H1 (cell line): Measurements from ENCODE around the gene HERC4. TPM values are rescaled to one million over a fixed set of nuclear protein-coding genes. Genes with fewer than 3 reads are reported as not detected.

Source experiments
- CTCF ChIA-PET: fragments of 300-600 bp; sonication (Branson Sonifier 250); formaldehyde crosslinking; loops from one replicate; lab custom pipeline; 2021; ENCODE audit not compliant: partially characterized antibody; lab: Charles Lee
- POLR2A ChIA-PET: fragments of 300-600 bp; sonication (Branson Sonifier 250); formaldehyde crosslinking; loops from one replicate; lab custom pipeline; 2021; ENCODE audit warnings: inconsistent platforms; ENCODE audit not compliant: partially characterized antibody; lab: Charles Lee
- DNase-seq, 2 experiments: peaks; one replicate each; pipeline versions ENCODE4 v3.0.0 to v3.0.0-alpha.2; 2010 to 2022; ENCODE audit warnings: low spot score in 2 of 2, low read depth in 1 of 2, mixed read lengths in 1 of 2
- FAIRE-seq: peaks from 2 replicates; lab custom pipeline; 2011; peaks lifted over from hg19 to GRCh38; lab: Jason Lieb, UNC
- H2AFZ ChIP-seq: 2 replicates; pipeline ENCODE4 v1.8.1; 2012; ENCODE audit warnings: low read length, inconsistent platforms
- H2AK5ac ChIP-seq: 2 replicates; pipeline ENCODE4 v1.6.1; 2013; ENCODE audit warnings: low read depth, low read length
- H2BK120ac ChIP-seq: replicated peaks from 2 replicates; pipeline ENCODE3; 2013; ENCODE audit warnings: low read depth, low read length, inconsistent platforms
- H2BK12ac ChIP-seq: 2 replicates; pipeline ENCODE4 v1.6.1; 2013; ENCODE audit warnings: low read depth, low read length
- H2BK15ac ChIP-seq: 2 replicates; pipeline ENCODE4 v1.6.1; 2013; ENCODE audit warnings: low read length
- H2BK20ac ChIP-seq: 2 replicates; pipeline ENCODE4 v1.6.1; 2013; ENCODE audit warnings: low read length
- H2BK5ac ChIP-seq: 2 replicates; pipeline ENCODE4 v1.6.1; 2013; ENCODE audit warnings: low read depth, low read length
- H3K14ac ChIP-seq: 2 replicates; pipeline ENCODE4 v1.6.1; 2013; ENCODE audit warnings: inconsistent platforms; ENCODE audit not compliant: insufficient read length
- H3K18ac ChIP-seq: 2 replicates; pipeline ENCODE4 v1.6.1; 2013; ENCODE audit warnings: low read length; ENCODE audit errors: extremely low read depth
- H3K23ac ChIP-seq: 2 replicates; pipeline ENCODE4 v1.6.1; 2013; ENCODE audit warnings: inconsistent platforms; ENCODE audit not compliant: insufficient read length
- H3K23me2 ChIP-seq: 2 replicates; pipeline ENCODE4 v1.6.1; 2013; ENCODE audit warnings: low read depth, low read length
- H3K27ac ChIP-seq: 2 replicates; pipeline ENCODE4 v1.6.1; 2011; ENCODE audit warnings: low read depth, low read length, inconsistent platforms
- H3K27me3 ChIP-seq, 4 experiments: replicated peaks in 1 of 4; 1 replicate in 1 of 4; 2 replicates in 3 of 4; pipeline versions ENCODE4 v1.6.1 to v1.8.1; 2011 to 2013; ENCODE audit warnings: low read length in 3 of 4, mild to moderate bottlenecking in 3 of 4, inconsistent platforms in 2 of 4, mixed read lengths in 2 of 4, moderate library complexity in 1 of 4; ENCODE audit not compliant: control insufficient read depth in 3 of 4, insufficient read depth in 3 of 4; ENCODE audit errors: extremely low read depth in 1 of 4
- H3K36me3 ChIP-seq, 4 experiments: 2 replicates each; pipeline versions ENCODE4 v1.6.1 to v1.8.1; 2011 to 2013; ENCODE audit warnings: mild to moderate bottlenecking in 4 of 4, low read length in 3 of 4, moderate library complexity in 2 of 4, control low read depth in 1 of 4, inconsistent platforms in 1 of 4; ENCODE audit not compliant: insufficient read depth in 4 of 4, control insufficient read depth in 2 of 4
- H3K4ac ChIP-seq: replicated peaks from 2 replicates; pipeline ENCODE3; 2013; ENCODE audit warnings: low read length, low read depth, mixed read lengths, inconsistent platforms; ENCODE audit not compliant: insufficient read length
- H3K4me1 ChIP-seq, 4 experiments: replicated peaks in 1 of 4; 1 replicate in 1 of 4; 2 replicates in 3 of 4; pipeline versions ENCODE4 v1.6.1 to v1.8.1; 2011 to 2013; ENCODE audit warnings: low read length in 3 of 4, inconsistent platforms in 2 of 4, mixed read lengths in 1 of 4; ENCODE audit not compliant: insufficient read depth in 4 of 4, control insufficient read depth in 3 of 4
- H3K4me2 ChIP-seq, 2 experiments: 2 replicates each; pipeline versions ENCODE4 v1.6.1 to v1.8.1; 2011 to 2013; ENCODE audit warnings: low read depth in 2 of 2, low read length in 2 of 2, control low read depth in 1 of 2, inconsistent platforms in 1 of 2, mild to moderate bottlenecking in 1 of 2; ENCODE audit not compliant: insufficient read depth in 1 of 2
- H3K4me3 ChIP-seq, 4 experiments: fragments of 200-600, 300-600 bp in 1 of 4; sonication (generic), shearing (Covaris generic), sonication (Bioruptor Twin) in 1 of 4; 2 replicates each; pipeline versions ENCODE4 v1.5.1 to v1.8.1; 2011 to 2016; ENCODE audit warnings: low read length in 4 of 4, low read depth in 3 of 4, control low read depth in 2 of 4, inconsistent platforms in 2 of 4, mild to moderate bottlenecking in 2 of 4, mixed read lengths in 1 of 4, moderate library complexity in 1 of 4; ENCODE audit not compliant: insufficient read depth in 2 of 4; ENCODE audit errors: extremely low read depth in 1 of 4
- H3K56ac ChIP-seq: replicated peaks from 2 replicates; pipeline ENCODE3; 2013; ENCODE audit warnings: low read depth, mild to moderate bottlenecking, mixed read lengths, low read length, inconsistent platforms; ENCODE audit not compliant: insufficient read length
- H3K79me1 ChIP-seq: 2 replicates; pipeline ENCODE4 v1.6.1; 2013; ENCODE audit warnings: low read depth, low read length, control low read depth
- H3K79me2 ChIP-seq, 2 experiments: 2 replicates each; pipeline versions ENCODE4 v1.6.1 to v1.8.1; 2012 to 2013; ENCODE audit warnings: low read length in 2 of 2, mild to moderate bottlenecking in 2 of 2, inconsistent platforms in 1 of 2; ENCODE audit not compliant: insufficient read depth in 2 of 2, control insufficient read depth in 1 of 2
- H3K9ac ChIP-seq, 4 experiments: replicated peaks in 1 of 4; 1 replicate in 1 of 4; 2 replicates in 3 of 4; pipeline versions ENCODE4 v1.6.1 to v1.8.1; 2011 to 2013; ENCODE audit warnings: low read depth in 3 of 4, low read length in 3 of 4, control low read depth in 2 of 4, mild to moderate bottlenecking in 2 of 4, moderate library complexity in 2 of 4, inconsistent platforms in 1 of 4; ENCODE audit errors: extremely low read depth in 1 of 4
- H3K9me3 ChIP-seq, 2 experiments: 2 replicates each; pipeline versions ENCODE4 v1.6.1 to v1.8.1; 2012 to 2013; ENCODE audit warnings: mild to moderate bottlenecking in 2 of 2, moderate library complexity in 2 of 2, control low read depth in 1 of 2, inconsistent platforms in 1 of 2, low read depth in 1 of 2, low read length in 1 of 2, mixed read lengths in 1 of 2; ENCODE audit not compliant: insufficient read depth in 2 of 2
- H4K20me1 ChIP-seq, 2 experiments: replicated peaks in 1 of 2; 2 replicates each; pipeline versions ENCODE3 to v1.8.1; 2011 to 2013; ENCODE audit warnings: inconsistent platforms in 2 of 2, low read length in 2 of 2, mild to moderate bottlenecking in 1 of 2; ENCODE audit not compliant: insufficient read depth in 2 of 2, control insufficient read depth in 1 of 2
- H4K5ac ChIP-seq: 2 replicates; pipeline ENCODE4 v1.6.1; 2013; ENCODE audit warnings: low read length, low read depth, mixed read lengths, inconsistent platforms; ENCODE audit not compliant: insufficient read length
- H4K8ac ChIP-seq: 2 replicates; pipeline ENCODE4 v1.8.0; 2013; ENCODE audit warnings: mild to moderate bottlenecking, moderate library complexity, low read length, inconsistent platforms; ENCODE audit not compliant: insufficient read depth; ENCODE audit errors: extremely low read depth
- H4K91ac ChIP-seq: replicated peaks from 2 replicates; pipeline ENCODE3; 2013; ENCODE audit warnings: low read length, mixed read lengths, inconsistent platforms; ENCODE audit not compliant: insufficient read length
- ASH2L ChIP-seq: fragments of 200-600, 300-600 bp; sonication (generic); IDR thresholded peaks from one replicate; pipeline ENCODE4 v1.7.1; 2017; ENCODE audit warnings: low read length
- BCL11A ChIP-seq, 2 experiments: IDR thresholded peaks; one replicate each; pipeline ENCODE4 v1.6.1; 2011; ENCODE audit warnings: low read depth in 2 of 2, low read length in 2 of 2, mild to moderate bottlenecking in 2 of 2
- BRCA1 ChIP-seq: IDR thresholded peaks from 2 replicates; pipeline ENCODE4 v1.6.1; 2012; ENCODE audit warnings: low read depth, low read length, improper control_type of control experiment
- CHD1 ChIP-seq: IDR thresholded peaks from 2 replicates; pipeline ENCODE4 v1.6.1; 2012; ENCODE audit warnings: low read depth, low read length, improper control_type of control experiment
- EGR1 ChIP-seq: IDR thresholded peaks from 2 replicates; pipeline ENCODE4 v1.6.1; 2011; ENCODE audit warnings: low read depth, low read length, borderline replicate concordance
- EZH2 ChIP-seq: fragments of 200-600 bp; sonication (generic); IDR thresholded peaks from 2 replicates; pipeline ENCODE4 v1.7.1; 2012; ENCODE audit warnings: low read depth, mild to moderate bottlenecking, moderate library complexity, low read length, inconsistent platforms; ENCODE audit not compliant: severe bottlenecking
- GABPA ChIP-seq: IDR thresholded peaks from 2 replicates; pipeline ENCODE4 v1.6.1; 2011; ENCODE audit warnings: mild to moderate bottlenecking, low read length, moderate library complexity, borderline replicate concordance; ENCODE audit not compliant: insufficient read depth
- JUN ChIP-seq: IDR thresholded peaks from 2 replicates; pipeline ENCODE4 v1.6.1; 2011; ENCODE audit warnings: low read depth, mild to moderate bottlenecking, improper control_type of control experiment, low read length
- PHF8 ChIP-seq: fragments of 200-600 bp; sonication (generic); conservative IDR thresholded peaks from 2 replicates; pipeline ENCODE4 v1.7.1; 2012; ENCODE audit warnings: low read depth, mild to moderate bottlenecking, inconsistent platforms, low read length, moderate library complexity
- POLR2A ChIP-seq, 2 experiments: IDR thresholded peaks; 1 replicate in 1 of 2; 2 replicates in 1 of 2; pipeline ENCODE4 v1.6.1; 2011; ENCODE audit warnings: low read depth in 2 of 2, low read length in 2 of 2, mild to moderate bottlenecking in 2 of 2; ENCODE audit errors: control extremely low read depth in 1 of 2
- SIN3A ChIP-seq, 2 experiments: IDR thresholded peaks in 1 of 2; conservative IDR thresholded peaks in 1 of 2; 2 replicates each; pipeline ENCODE4 v1.6.1; 2011 to 2012; ENCODE audit warnings: low read length in 2 of 2, improper control_type of control experiment in 1 of 2, low read depth in 1 of 2, mild to moderate bottlenecking in 1 of 2
- SIRT6 ChIP-seq: IDR thresholded peaks from one replicate; pipeline ENCODE4 v1.7.1; 2012; ENCODE audit warnings: low read length, inconsistent platforms
- SIX5 ChIP-seq: IDR thresholded peaks from 2 replicates; pipeline ENCODE4 v1.6.1; 2011; ENCODE audit warnings: mild to moderate bottlenecking, low read depth, low read length
- TAF7 ChIP-seq: optimal IDR thresholded peaks from 2 replicates; pipeline ENCODE3; 2011; ENCODE audit warnings: low read depth, mild to moderate bottlenecking, inconsistent platforms, low read length, moderate library complexity, borderline replicate concordance
- TCF12 ChIP-seq: IDR thresholded peaks from 2 replicates; pipeline ENCODE4 v1.6.1; 2011; ENCODE audit warnings: low read depth, mild to moderate bottlenecking, low read length
- YY1 ChIP-seq: IDR thresholded peaks from 2 replicates; pipeline ENCODE4 v1.6.1; 2011; ENCODE audit warnings: low read depth, mild to moderate bottlenecking, low read length
- WGBS, 2 experiments: shearing (Covaris generic) in 1 of 2; methylation state at CpG; one replicate each; pipeline versions ENCODE4 v1.1.6 to v1.1.7; 2013 to 2015; ENCODE audit warnings: low lambda C conversion rate in 2 of 2, mixed read lengths in 2 of 2, inconsistent platforms in 1 of 2, low coverage in 1 of 2, missing lambda C conversion rate in 1 of 2; ENCODE audit not compliant: insufficient replicate concordance in 2 of 2, insufficient coverage in 1 of 2, insufficient read length in 1 of 2; ENCODE audit errors: extremely low coverage in 1 of 2, missing lambda C conversion rate in 1 of 2; 5-methylcytosine and 5-hydroxymethylcytosine counted together
- polyA plus RNA-seq, 7 experiments: library from polyadenylated mRNA; depleted of rRNA in 3 of 7; stranded (reverse) in 5 of 7; unstranded in 2 of 7; fragments of >200 nt in 5 of 7; fragments of 200-250 nt in 2 of 7; gene quantifications; 1 replicate in 5 of 7; 2 replicates in 1 of 7; 4 replicates in 1 of 7; pipeline versions ENCODE4 v1.2.1 to v1.2.3, GENCODE V29; 2011 to 2013; ENCODE audit warnings: missing spikeins in 2 of 7, mixed read lengths in 2 of 7
- total RNA-seq: library from RNA; stranded (reverse); fragmentation: NEBNext Ultra II Directional; extraction: Animal tissue kit (Norgen Biotek cat#: 25700); gene quantifications from 2 replicates; pipeline ENCODE4 v1.2.1, GENCODE V29; 2021

The HERC4 gene
- total and polyA plus RNA-seq, 2 of the 8 experiments (the other 6 are each of a cell fraction or from before 2014, with no cell fraction given), result 7.5 to 44.0 TPM

GRCh38 chr10:68099736-68100135, 24.7 kb upstream of the HERC4 start:
- Histone ChIP-seq H4K5ac (no peak overlapping the region), H3K23me2 (no peaks in the 10 kb centered on the region), H3K4me3 (no peak overlapping the region), H4K20me1 (no peaks in the 10 kb centered on the region), H2BK15ac (no peak overlapping the region), H3K4me1 (peaks cover 0 to 4% (median 2%) of the 10 kb centered on the region in 4 experiments; a peak in 2 of 7 replicates), H3K4ac (no peak overlapping the region), H3K9me3 (no peaks in the 10 kb centered on the region), H2BK5ac (no peak overlapping the region), H3K36me3 (no peaks in the 10 kb centered on the region), H3K23ac (no peak overlapping the region), H3K56ac (no peak overlapping the region), H3K79me2 (no peaks in the 10 kb centered on the region), H3K18ac (no peak overlapping the region), H3K9ac (no peak overlapping the region), H3K4me2 (no peak overlapping the region), H2BK20ac (no peak overlapping the region), H3K27me3 (no peaks in the 10 kb centered on the region), H3K27ac (no peak overlapping the region), H3K14ac (no peak overlapping the region), H4K8ac (no peak overlapping the region), H4K91ac (no peak overlapping the region), H2BK12ac (no peak overlapping the region), H3K79me1 (no peaks in the 10 kb centered on the region), H2BK120ac (no peak overlapping the region), H2AK5ac (no peak overlapping the region), H2AFZ (no peak overlapping the region)
- FAIRE-seq (no peak), DNase-seq (no peak)
- ChIA-PET CTCF (interaction anchor here (0.5 to 1.0 kb wide), 5 partner anchors 9 to 240 kb away, joined by 3 to 7 read pairs (median 3); no protein-coding TSS in a partner anchor), POLR2A (interaction anchor here (0.6 kb wide), 1 partner anchor 10 kb away, joined by 3 read pairs; no protein-coding TSS in a partner anchor)
- WGBS, 2 experiments, result 94% methylated on average over 3 of the region's 3 CpGs; no CpG with 5 or more reads in 1 of the 2 experiments
- TF ChIP-seq POLR2A (IDR thresholded peaks at IDR 0.05; ENCODE audit: control extremely low read depth in 1 of 2, low read depth in 2 of 2, low read length in 2 of 2) (no peak), SIRT6 (no peak), SIX5 (no peak), JUN (no peak), TCF12 (no peak), GABPA (no peak), EGR1 (no peak), PHF8 (no peak), ASH2L (no peak), BRCA1 (no peak), YY1 (no peak), CHD1 (no peak), BCL11A (IDR thresholded peaks at IDR 0.05; ENCODE audit: low read depth in 2 of 2, low read length in 2 of 2) (no peak), TAF7 (no peak), EZH2 (no peak), SIN3A (conservative IDR thresholded peaks at IDR 0.05 in 1 of 2, IDR thresholded peaks at IDR 0.05 in 1 of 2; ENCODE audit: low read depth in 1 of 2, low read length in 2 of 2) (no peak)
